Measurements from ENCODE around the gene USP35.

DNA sequence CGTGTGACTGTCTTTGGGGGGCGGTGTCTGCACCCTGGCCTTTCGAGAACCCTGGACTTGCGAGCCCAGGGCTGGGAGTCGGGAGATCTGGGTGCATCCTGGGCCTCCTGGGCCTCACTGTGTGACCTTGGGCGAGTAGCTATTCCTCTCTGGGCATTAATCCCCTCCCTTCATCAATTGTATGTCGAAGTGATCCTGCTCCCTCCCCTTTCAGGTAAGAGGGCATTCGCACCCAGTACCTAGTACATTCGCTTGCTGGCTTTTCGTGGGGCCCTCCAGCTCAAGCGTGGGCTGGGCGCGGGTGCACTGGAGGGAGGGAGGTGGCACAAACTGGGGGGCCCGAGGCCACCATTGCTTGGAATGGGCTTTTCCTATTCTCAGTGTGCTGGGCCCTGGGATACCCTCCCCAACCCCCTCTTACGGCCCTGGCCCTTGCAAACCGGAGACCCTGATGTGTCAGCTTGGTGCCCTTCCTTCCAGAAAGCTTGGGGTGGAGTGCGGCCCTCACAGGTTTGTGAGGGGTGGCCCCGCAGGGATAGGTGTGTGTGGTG lies 530 bp downstream of the USP35 start:
- TF ChIP-seq, protein P1, sequence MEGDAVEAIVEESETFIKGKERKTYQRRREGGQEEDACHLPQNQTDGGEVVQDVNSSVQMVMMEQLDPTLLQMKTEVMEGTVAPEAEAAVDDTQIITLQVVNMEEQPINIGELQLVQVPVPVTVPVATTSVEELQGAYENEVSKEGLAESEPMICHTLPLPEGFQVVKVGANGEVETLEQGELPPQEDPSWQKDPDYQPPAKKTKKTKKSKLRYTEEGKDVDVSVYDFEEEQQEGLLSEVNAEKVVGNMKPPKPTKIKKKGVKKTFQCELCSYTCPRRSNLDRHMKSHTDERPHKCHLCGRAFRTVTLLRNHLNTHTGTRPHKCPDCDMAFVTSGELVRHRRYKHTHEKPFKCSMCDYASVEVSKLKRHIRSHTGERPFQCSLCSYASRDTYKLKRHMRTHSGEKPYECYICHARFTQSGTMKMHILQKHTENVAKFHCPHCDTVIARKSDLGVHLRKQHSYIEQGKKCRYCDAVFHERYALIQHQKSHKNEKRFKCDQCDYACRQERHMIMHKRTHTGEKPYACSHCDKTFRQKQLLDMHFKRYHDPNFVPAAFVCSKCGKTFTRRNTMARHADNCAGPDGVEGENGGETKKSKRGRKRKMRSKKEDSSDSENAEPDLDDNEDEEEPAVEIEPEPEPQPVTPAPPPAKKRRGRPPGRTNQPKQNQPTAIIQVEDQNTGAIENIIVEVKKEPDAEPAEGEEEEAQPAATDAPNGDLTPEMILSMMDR (conservative IDR thresholded peaks at IDR 0.05; ENCODE audit: low read length): no peak
- TF ChIP-seq EZH2phosphoT487 (IDR thresholded peaks at IDR 0.05; ENCODE audit: borderline replicate concordance): no peak
